Omental fat pad (tissue), 4 donors: ENCODE results near the gene FAM219A. TPM values are rescaled to one million over a fixed set of nuclear protein-coding genes. Genes with fewer than 3 reads are reported as not detected.

Experiments
- ATAC-seq: fragments of 150-250 bp; one replicate; pipeline ENCODE4 v1.9.1; 2016; ENCODE audit warnings: mild to moderate bottlenecking, moderate library complexity; ENCODE audit not compliant: low FRiP score
- DNase-seq: peaks from one replicate; pipeline ENCODE4 v3.0.0-alpha.2; 2019; ENCODE audit warnings: low spot score
- CTCF ChIP-seq, 3 donors: fragments of 450-650 bp; IDR thresholded peaks; one replicate each; pipeline ENCODE4 v1.5.1; 2016 to 2017; ENCODE audit warnings: antibody characterized with exemption in 3 of 3, mild to moderate bottlenecking in 3 of 3, moderate library complexity in 2 of 3
- total RNA-seq, 4 donors: library from RNA; depleted of rRNA; stranded (reverse); fragments of >200 nt; gene quantifications; one replicate each; pipeline ENCODE4 v1.1.0, GENCODE V29; 2016

FAM219A gene
- total RNA-seq, 4 donors from 2014 or later, result 6.7 to 16.4 (median 13.6) TPM

GRCh38 chr9:34437006-34437925, 21.1 kb downstream of the FAM219A start:
- no peak for ATAC-seq
- DNase-seq, result peak; percentile 27

GRCh38 chr9:34431667-34432066, 26.7 kb downstream of the FAM219A start:
- no peak for TF ChIP-seq CTCF (IDR thresholded peaks at IDR 0.05)
- DNase-seq (no peak), ATAC-seq (no peak)

More at GRCh38 chr9:34437006-34437925, 21.1 kb downstream of the FAM219A start:
- peak in 1 of 3 donors; percentile 32 for TF ChIP-seq CTCF (IDR thresholded peaks at IDR 0.05)

- DNase-seq, result no peak
- no peak for ATAC-seq
- no peak for TF ChIP-seq CTCF (IDR thresholded peaks at IDR 0.05)
Measured at GRCh38 chr9:34430843-34431437, 27.4 kb downstream of the FAM219A start.

- ATAC-seq (no peak), DNase-seq (no peak)
- TF ChIP-seq CTCF (IDR thresholded peaks at IDR 0.05), result no peak
Measured at GRCh38 chr9:34428325-34428958, 29.9 kb downstream of the FAM219A start.

- TF ChIP-seq CTCF (IDR thresholded peaks at IDR 0.05), result no peak
Measured at GRCh38 chr9:34426347-34427074, 31.9 kb downstream of the FAM219A start.

GRCh38 chr9:34419716-34420504, 38.5 kb downstream of the FAM219A start:
- ATAC-seq (no peak), DNase-seq (no peak)
- TF ChIP-seq CTCF (IDR thresholded peaks at IDR 0.05), result no peak

More at GRCh38 chr9:34426347-34427074, 31.9 kb downstream of the FAM219A start:
- DNase-seq (no peak), ATAC-seq (no peak)
